A549 (cell line): ENCODE measurements around the gene ATMIN. TPM values are rescaled to one million over a fixed set of nuclear protein-coding genes. Genes with fewer than 3 reads are reported as not detected.

Source experiments
- ATAC-seq, 2 experiments: fragments of 200-7000 bp in 1 of 2; fragments of >200 bp in 1 of 2; cut with Nextera tagmentation in 1 of 2; cut with Tn5 transposase in 1 of 2; 3 replicates each; pipeline versions ENCODE4 v1.8.0 to v1.9.1; 2018 to 2020; ENCODE audit warnings: mild to moderate bottlenecking in 1 of 2, moderate library complexity in 1 of 2
- CTCF ChIA-PET: fragments of 300-600 bp; sonication (Branson Sonifier 250); formaldehyde crosslinking; extraction: SDS; loops from one replicate; lab custom pipeline; 2021; ENCODE audit warnings: antibody characterized with exemption, inconsistent platforms; lab: Yijun Ruan, JAX
- POLR2A ChIA-PET: fragments of 350-600 bp; formaldehyde crosslinking; extraction: SDS; loops from one replicate; lab custom pipeline; 2021; ENCODE audit warnings: antibody characterized with exemption, inconsistent platforms; lab: Yijun Ruan, JAX
- DNase-seq, 2 experiments: peaks; one replicate each; pipeline versions ENCODE4 v3.0.0 to v3.0.0-alpha.2; 2011 to 2016; ENCODE audit warnings: low read depth in 1 of 2, low spot score in 1 of 2
- FAIRE-seq: peaks from 2 replicates; lab custom pipeline; 2011; peaks lifted over from hg19 to GRCh38; lab: Jason Lieb, UNC
- H3K27ac ChIP-seq, 2 experiments: fragments of >200 bp; sonication (Bioruptor Twin); formaldehyde crosslinking; 3 replicates each; pipeline ENCODE4 v1.5.1; 2016 to 2017
- H3K4me1 ChIP-seq: fragments of >200 bp; sonication (Bioruptor Twin); formaldehyde crosslinking; 3 replicates; pipeline ENCODE4 v1.6.1; 2016
- H3K4me2 ChIP-seq: fragments of >200 bp; sonication (Bioruptor Twin); formaldehyde crosslinking; 3 replicates; pipeline ENCODE4 v1.6.1; 2016
- H3K4me3 ChIP-seq: fragments of >200 bp; sonication (Bioruptor Twin); formaldehyde crosslinking; 3 replicates; pipeline ENCODE4 v1.5.1; 2016
- H3K9me3 ChIP-seq: fragments of >200 bp; sonication (Bioruptor Twin); formaldehyde crosslinking; 3 replicates; pipeline ENCODE4 v1.6.1; 2016
- CBX8 ChIP-seq: fragments of 200-600 bp; sonication (generic); IDR thresholded peaks from 2 replicates; pipeline ENCODE4 v1.6.1; 2016
- CEBPB ChIP-seq, 2 experiments: fragments of >200 bp in 1 of 2; sonication (Bioruptor Twin) in 1 of 2; formaldehyde crosslinking in 1 of 2; IDR thresholded peaks; 2 replicates each; pipeline ENCODE4 v1.6.1; 2012 to 2016
- CHD2 ChIP-seq: fragments of 150-350 bp; IDR thresholded peaks from 2 replicates; pipeline ENCODE4 v1.6.1; 2014; ENCODE audit warnings: low read length; ENCODE audit not compliant: partially characterized antibody
- CHD4 ChIP-seq: fragments of 200-600 bp; sonication (generic); IDR thresholded peaks from 2 replicates; pipeline ENCODE4 v1.6.1; 2016; ENCODE audit warnings: antibody characterized with exemption, mild to moderate bottlenecking, borderline replicate concordance
- EHMT2 ChIP-seq: fragments of 200-600 bp; sonication (generic); IDR thresholded peaks from 2 replicates; pipeline ENCODE4 v1.6.1; 2016; ENCODE audit warnings: antibody characterized with exemption, low read depth, mild to moderate bottlenecking, moderate library complexity
- EP300 ChIP-seq, 2 experiments: fragments of >200 bp; sonication (Bioruptor Twin); formaldehyde crosslinking; IDR thresholded peaks; 2 replicates in 1 of 2; 3 replicates in 1 of 2; pipeline ENCODE4 v1.6.1; 2016 to 2017
- FOXS1 ChIP-seq: fragments of 250-450 bp; sonication (Bioruptor Pico); IDR thresholded peaks from 2 replicates; pipeline ENCODE4 v1.5.0; 2020; ENCODE audit warnings: mild to moderate bottlenecking, moderate library complexity
- HDAC2 ChIP-seq: fragments of 200-600 bp; sonication (generic); IDR thresholded peaks from 2 replicates; pipeline ENCODE4 v1.6.1; 2016
- HEYL ChIP-seq: fragments of 250-450 bp; sonication (Bioruptor Pico); IDR thresholded peaks from 2 replicates; pipeline ENCODE4 v1.8.0; 2021; ENCODE audit warnings: mild to moderate bottlenecking, moderate library complexity
- HOXB13 ChIP-seq: fragments of 250-450 bp; sonication (Bioruptor Pico); IDR thresholded peaks from 2 replicates; pipeline ENCODE4 v1.5.0; 2020; ENCODE audit warnings: low read depth, mild to moderate bottlenecking, moderate library complexity
- JUN ChIP-seq, 2 experiments: fragments of >200 bp; sonication (Bioruptor Twin); formaldehyde crosslinking; IDR thresholded peaks; 2 replicates in 1 of 2; 3 replicates in 1 of 2; pipeline ENCODE4 v1.6.1; 2016 to 2017
- KDM1A ChIP-seq: fragments of 200-600 bp; sonication (generic); IDR thresholded peaks from 2 replicates; pipeline ENCODE4 v1.6.1; 2016; ENCODE audit warnings: low read depth, mild to moderate bottlenecking
- KDM5A ChIP-seq: fragments of 200-600 bp; sonication (generic); IDR thresholded peaks from 2 replicates; pipeline ENCODE4 v1.6.1; 2016; ENCODE audit warnings: antibody characterized with exemption, mild to moderate bottlenecking
- MAX ChIP-seq: IDR thresholded peaks from 2 replicates; pipeline ENCODE4 v1.6.1; 2012
- MYC ChIP-seq: IDR thresholded peaks from 2 replicates; pipeline ENCODE4 v1.6.1; 2012; ENCODE audit warnings: mild to moderate bottlenecking, inconsistent platforms, low read length, improper control_type of control experiment, borderline replicate concordance
- NPAS2 ChIP-seq: fragments of 250-450 bp; sonication (Bioruptor Pico); IDR thresholded peaks from 2 replicates; pipeline ENCODE4 v1.8.0; 2022; ENCODE audit warnings: mild to moderate bottlenecking, moderate library complexity, borderline replicate concordance
- NR3C1 ChIP-seq: fragments of >200 bp; sonication (Bioruptor Twin); formaldehyde crosslinking; IDR thresholded peaks from 3 replicates; pipeline ENCODE4 v1.6.1; 2017
- PBX3 ChIP-seq: IDR thresholded peaks from 2 replicates; pipeline ENCODE4 v1.6.1; 2012
- POLR2A ChIP-seq: IDR thresholded peaks from 2 replicates; pipeline ENCODE4 v1.6.1; 2012; ENCODE audit warnings: mild to moderate bottlenecking, low read length
- POLR2AphosphoS2 ChIP-seq: conservative IDR thresholded peaks from 2 replicates; pipeline ENCODE4 v1.6.1; 2012; ENCODE audit warnings: low read length, improper control_type of control experiment, inconsistent platforms
- RAD21 ChIP-seq, 2 experiments: fragments of >200 bp in 1 of 2; sonication (Bioruptor Twin) in 1 of 2; formaldehyde crosslinking in 1 of 2; IDR thresholded peaks in 1 of 2; conservative IDR thresholded peaks in 1 of 2; 2 replicates in 1 of 2; 3 replicates in 1 of 2; pipeline ENCODE4 v1.6.1; 2012 to 2018; ENCODE audit warnings: inconsistent platforms in 1 of 2
- RARB ChIP-seq: fragments of 250-450 bp; sonication (Bioruptor Pico); IDR thresholded peaks from 2 replicates; pipeline ENCODE4 v1.8.0; 2021; ENCODE audit warnings: mild to moderate bottlenecking, moderate library complexity
- RCOR1 ChIP-seq: fragments of 150-350 bp; IDR thresholded peaks from 2 replicates; pipeline ENCODE4 v1.6.1; 2014; ENCODE audit warnings: antibody characterized with exemption, low read length, low read depth
- REST ChIP-seq: fragments of 200-600 bp; sonication (generic); IDR thresholded peaks from 2 replicates; pipeline ENCODE4 v1.6.1; 2016; ENCODE audit warnings: antibody characterized with exemption, mild to moderate bottlenecking, moderate library complexity
- SMC3 ChIP-seq: fragments of >200 bp; sonication (Bioruptor Twin); formaldehyde crosslinking; IDR thresholded peaks from 3 replicates; pipeline ENCODE4 v1.6.1; 2018; ENCODE audit warnings: inconsistent platforms
- TP53 ChIP-seq: fragments of 250-450 bp; sonication (Bioruptor Pico); IDR thresholded peaks from 2 replicates; pipeline ENCODE4 v1.5.0; 2021; ENCODE audit warnings: mild to moderate bottlenecking, moderate library complexity
- WGBS: methylation state at CpG from one replicate; pipeline ENCODE4 v1.1.6; 2017; ENCODE audit errors: missing lambda C conversion rate; 5-methylcytosine and 5-hydroxymethylcytosine counted together
- polyA plus RNA-seq, 4 experiments: library from polyadenylated mRNA; depleted of rRNA in 3 of 4; stranded (reverse); fragments of >200 nt; fragmentation: RNase III in 1 of 4; extraction: RNeasy Plus Mini Kit Qiagen cat#74134 plus additional on column Dnase treatment in 1 of 4; gene quantifications; 2 replicates in 3 of 4; 3 replicates in 1 of 4; pipeline ENCODE4 v1.2.3, GENCODE V29; 2011 to 2017
- TF ChIP-seq, protein P1 (sequence below): fragments of >200 bp; sonication (Bioruptor Twin); formaldehyde crosslinking; IDR thresholded peaks from 2 replicates; pipeline ENCODE4 v1.6.1; 2016

The ATMIN gene
- polyA plus RNA-seq, 2 of the 4 experiments (the other 2 are of a cell fraction), result 26.2 to 50.4 TPM

- DNase-seq, result no peak
- ChIA-PET POLR2A (no interaction called here), CTCF (interaction anchor here (6.8 kb wide), 1 partner anchor 9 kb away, joined by 38 read pairs; the partner anchor contains the start of gene ATMIN)
- ATAC-seq, result no peak
- no peaks in the 10 kb centered on the region for H3K9me3 ChIP-seq
- H3K27ac ChIP-seq, result no peak overlapping the region
- no peak overlapping the region for H3K4me2 ChIP-seq
- H3K4me1 ChIP-seq, result no peaks in the 10 kb centered on the region
- no peak for FAIRE-seq
- WGBS, result 86% methylated on average over 4 of the region's 4 CpGs
- TF ChIP-seq MYC, result no peak
- TF ChIP-seq HEYL (CRISPR knock-in tag), result no peak
- no peak for TF ChIP-seq JUN (IDR thresholded peaks at IDR 0.05)
- no peak for TF ChIP-seq CEBPB (IDR thresholded peaks at IDR 0.05)
- no peak for TF ChIP-seq FOXS1 (CRISPR knock-in tag)
- no peak for TF ChIP-seq CHD2
- TF ChIP-seq SMC3, result no peak
- no peak for TF ChIP-seq RARB
- TF ChIP-seq, protein P1, sequence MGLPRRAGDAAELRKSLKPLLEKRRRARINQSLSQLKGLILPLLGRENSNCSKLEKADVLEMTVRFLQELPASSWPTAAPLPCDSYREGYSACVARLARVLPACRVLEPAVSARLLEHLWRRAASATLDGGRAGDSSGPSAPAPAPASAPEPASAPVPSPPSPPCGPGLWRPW, result no peak
- no peak for TF ChIP-seq NPAS2 (CRISPR knock-in tag)
- TF ChIP-seq HDAC2, result no peak
- no peak for TF ChIP-seq RAD21 (conservative IDR thresholded peaks at IDR 0.05 in 1 of 2, IDR thresholded peaks at IDR 0.05 in 1 of 2)
- no peak for TF ChIP-seq MAX
- TF ChIP-seq PBX3, result no peak
- no peak for TF ChIP-seq NR3C1
- TF ChIP-seq EHMT2, result no peak
- TF ChIP-seq EP300 (IDR thresholded peaks at IDR 0.05), result no peak
- TF ChIP-seq TP53, result no peak
- H3K4me3 ChIP-seq, result no peak overlapping the region
These were observed 9.2 kb upstream of the ATMIN start for GRCh38 chr16:81026429-81026828.

DNA sequence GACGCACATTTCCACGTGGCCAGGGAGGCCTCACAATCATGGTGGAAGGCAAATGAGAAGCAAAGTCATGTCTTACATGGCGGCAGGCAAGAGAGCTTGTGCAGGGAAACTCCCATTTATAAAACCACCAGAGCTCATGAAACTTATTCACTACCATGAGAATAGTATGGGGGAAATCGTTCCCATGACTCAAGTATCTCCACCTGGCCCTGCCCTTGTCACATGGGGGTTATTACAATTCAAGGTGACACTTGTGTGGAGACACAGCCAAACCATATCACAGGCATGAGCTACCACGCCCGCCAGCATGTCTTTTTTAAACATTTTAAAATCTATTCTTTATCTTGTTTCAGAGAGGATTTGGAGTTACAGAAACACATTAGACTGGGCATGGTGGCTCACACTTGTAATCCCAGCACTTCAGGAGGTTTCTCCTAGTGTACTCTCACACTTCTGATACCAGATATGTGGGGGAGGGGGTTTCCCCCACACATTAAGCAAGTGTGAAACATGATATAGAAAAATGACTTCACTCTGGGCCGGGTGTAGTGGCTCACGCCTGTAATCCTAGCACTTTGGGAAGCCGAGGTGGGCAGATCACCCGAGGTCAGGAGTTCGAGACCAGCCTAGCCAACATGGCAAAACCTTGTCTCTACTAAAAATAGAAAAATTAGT, 5.6 kb upstream of the ATMIN start:
- ChIA-PET POLR2A (no interaction called here), CTCF (interaction anchor here (1.7 to 2.3 kb wide), 2 partner anchors 10 to 26 kb away, joined by 4 to 5 read pairs; no protein-coding TSS in a partner anchor)
- Histone ChIP-seq H3K4me1 (no peaks in the 10 kb centered on the region), H3K4me3 (no peak overlapping the region), H3K9me3 (no peaks in the 10 kb centered on the region)
- 91% methylated on average over 11 of the region's 11 CpGs for WGBS
- no peak for TF ChIP-seq RCOR1
- TF ChIP-seq CHD4, result no peak
- no peak for TF ChIP-seq POLR2A
- TF ChIP-seq, protein P1, result no peak
- no peak for TF ChIP-seq CHD2
- no peak for TF ChIP-seq KDM5A
- TF ChIP-seq REST, result no peak
- TF ChIP-seq POLR2AphosphoS2, result no peak
- TF ChIP-seq KDM1A, result no peak
- TF ChIP-seq CBX8, result no peak
- no peak for TF ChIP-seq MAX
- no peak for TF ChIP-seq HOXB13 (CRISPR knock-in tag)
- TF ChIP-seq, all 56 proteins: peak for 0
- DNase-seq (no peak), ATAC-seq (no peak), FAIRE-seq (no peak)
- H3K4me2 ChIP-seq, result no peak overlapping the region
- H3K27ac ChIP-seq, result no peak overlapping the region
